Endodermal cell (in vitro differentiated cells): ENCODE measurements around the gene RAB20. TPM values are rescaled to one million over a fixed set of nuclear protein-coding genes. Genes with fewer than 3 reads are reported as not detected.

Experiments used
- DNase-seq: peaks from one replicate; pipeline ENCODE4 v3.0.0-alpha.2; 2017
- H3K27ac ChIP-seq: 2 replicates; pipeline ENCODE4 v1.5.1; 2013; ENCODE audit warnings: mild to moderate bottlenecking, low read depth, low read length, moderate library complexity
- H3K27me3 ChIP-seq: 2 replicates; pipeline ENCODE4 v1.6.1; 2013; ENCODE audit warnings: mild to moderate bottlenecking, low read length, moderate library complexity; ENCODE audit not compliant: insufficient read depth, control insufficient read depth, poor library complexity, severe bottlenecking
- H3K36me3 ChIP-seq: 2 replicates; pipeline ENCODE4 v1.7.0; 2013; ENCODE audit warnings: mild to moderate bottlenecking, low read length, moderate library complexity; ENCODE audit not compliant: control insufficient read depth, insufficient read depth
- H3K4me1 ChIP-seq: one replicate; pipeline ENCODE4 v1.7.0; 2013; ENCODE audit warnings: low read length; ENCODE audit not compliant: control insufficient read depth, insufficient read depth
- H3K4me3 ChIP-seq: 2 replicates; pipeline ENCODE4 v1.5.1; 2013; ENCODE audit warnings: mild to moderate bottlenecking, low read length, moderate library complexity
- H3K9ac ChIP-seq: 2 replicates; pipeline ENCODE4 v1.6.1; 2013; ENCODE audit warnings: mild to moderate bottlenecking, low read length, moderate library complexity; ENCODE audit not compliant: poor library complexity, severe bottlenecking; ENCODE audit errors: extremely low read depth
- H3K9me3 ChIP-seq: 2 replicates; pipeline ENCODE4 v1.6.1; 2013; ENCODE audit warnings: mild to moderate bottlenecking, low read length, moderate library complexity; ENCODE audit not compliant: control insufficient read depth
- H3K27ac Mint-ChIP-seq: 2 replicates; pipeline ENCODE4 v1.8.0; 2020; ENCODE audit warnings: mixed read lengths
- H3K27me3 Mint-ChIP-seq: 2 replicates; pipeline ENCODE4 v1.8.0; 2021; ENCODE audit warnings: mild to moderate bottlenecking, mixed read lengths; ENCODE audit not compliant: insufficient read depth
- H3K36me3 Mint-ChIP-seq: 2 replicates; pipeline ENCODE4 v1.8.0; 2020; ENCODE audit warnings: low read depth, mixed read lengths
- H3K4me1 Mint-ChIP-seq: 2 replicates; pipeline ENCODE4 v1.8.0; 2020; ENCODE audit warnings: mixed read lengths
- H3K4me3 Mint-ChIP-seq: 2 replicates; pipeline ENCODE4 v1.8.0; 2020; ENCODE audit warnings: mild to moderate bottlenecking, moderate library complexity, mixed read lengths
- H3K9me3 Mint-ChIP-seq: 2 replicates; pipeline ENCODE4 v1.8.0; 2020; ENCODE audit warnings: mild to moderate bottlenecking, mixed read lengths
- CTCF ChIP-seq: fragments of 200-600 bp; sonication (generic); conservative IDR thresholded peaks from 2 replicates; pipeline ENCODE4 v1.5.0; 2021; ENCODE audit warnings: antibody characterized with exemption, mild to moderate bottlenecking
- WGBS, 2 experiments: methylation state at CpG; one replicate each; pipeline versions ENCODE4 v1.1.5 to v1.1.7; 2013; ENCODE audit warnings: missing lambda C conversion rate in 2 of 2, mixed read lengths in 1 of 2; ENCODE audit not compliant: insufficient coverage in 1 of 2, insufficient read length in 1 of 2; 5-methylcytosine and 5-hydroxymethylcytosine counted together
- total RNA-seq, 2 donors: library from RNA; stranded (reverse); fragmentation: NEBNext Ultra II Directional in 1 of 2; extraction: Animal tissue kit (Norgen Biotek cat#: 25700) in 1 of 2; gene quantifications; 2 replicates in 1 of 2; 3 replicates in 1 of 2; pipeline ENCODE4 v1.2.1, GENCODE V29; 2021

Gene RAB20
- total RNA-seq, 2 donors from 2014 or later, result 12.6 to 14.2 TPM

- H3K4me3 Mint-ChIP-seq, result no peak overlapping the region
- H3K9ac ChIP-seq, result no peak overlapping the region
- H3K9me3 Mint-ChIP-seq, result no peaks in the 10 kb centered on the region
- H3K27me3 ChIP-seq, result no peaks in the 10 kb centered on the region
- DNase-seq, result no peak
- peaks cover 7% of the 10 kb centered on the region for H3K36me3 ChIP-seq
- no peaks in the 10 kb centered on the region for H3K4me1 ChIP-seq
- H3K9me3 ChIP-seq, result peaks cover 18% of the 10 kb centered on the region
- 72 to 90% methylated on average over 6 of the region's 6 CpGs for whole genome bisulfite sequencing, 2 experiments
- H3K4me1 Mint-ChIP-seq, result peaks cover 24% of the 10 kb centered on the region
- H3K4me3 ChIP-seq, result no peak overlapping the region
- H3K27ac Mint-ChIP-seq, result peak overlapping the region; percentile 55
- peaks cover 12% of the 10 kb centered on the region for H3K36me3 Mint-ChIP-seq
- TF ChIP-seq CTCF, result no peak
- no peak overlapping the region for H3K27ac ChIP-seq
- no peaks in the 10 kb centered on the region for H3K27me3 Mint-ChIP-seq
These were observed 32.6 kb downstream of the RAB20 start for GRCh38 chr13:110528911-110529310.

- Histone ChIP-seq H3K9ac (no peak overlapping the region), H3K4me1 (no peaks in the 10 kb centered on the region), H3K9me3 (peaks cover 18% of the 10 kb centered on the region), H3K27me3 (no peaks in the 10 kb centered on the region), H3K27ac (no peak overlapping the region), H3K36me3 (peaks cover 7% of the 10 kb centered on the region), H3K4me3 (no peak overlapping the region)
- no peak for DNase-seq
- peak overlapping the region; percentile 60 for H3K27ac Mint-ChIP-seq
- TF ChIP-seq CTCF, result no peak
- no peak overlapping the region for H3K4me3 Mint-ChIP-seq
- no peaks in the 10 kb centered on the region for H3K27me3 Mint-ChIP-seq
- peaks cover 24% of the 10 kb centered on the region for H3K4me1 Mint-ChIP-seq
- H3K36me3 Mint-ChIP-seq, result peaks cover 18% of the 10 kb centered on the region
- no peaks in the 10 kb centered on the region for H3K9me3 Mint-ChIP-seq
- WGBS, 2 experiments, result 92% methylated on average over 2 to 5 of the region's 5 CpGs
These were observed 33.2 kb downstream of the RAB20 start for GRCh38 chr13:110528371-110528770.

GRCh38 chr13:110525328-110526319 is 35.9 kb downstream of the RAB20 start:
- Histone ChIP-seq H3K4me3 (no peak overlapping the region), H3K9ac (no peak overlapping the region), H3K27ac (no peak overlapping the region), H3K9me3 (peaks cover 9% of the 10 kb centered on the region), H3K27me3 (no peaks in the 10 kb centered on the region), H3K4me1 (no peaks in the 10 kb centered on the region), H3K36me3 (peaks cover 9% of the 10 kb centered on the region)
- H3K36me3 Mint-ChIP-seq, result peaks cover 28% of the 10 kb centered on the region
- H3K4me1 Mint-ChIP-seq, result peaks cover 19% of the 10 kb centered on the region
- peak; percentile 34 for TF ChIP-seq CTCF
- no peak overlapping the region for H3K4me3 Mint-ChIP-seq
- H3K27ac Mint-ChIP-seq, result peak overlapping the region; percentile 55
- no peaks in the 10 kb centered on the region for H3K9me3 Mint-ChIP-seq
- WGBS, 2 experiments, result 78 to 84% methylated on average over 14 to 25 of the region's 25 CpGs
- no peaks in the 10 kb centered on the region for H3K27me3 Mint-ChIP-seq
- DNase-seq, result no peak
